ENCODE measurements around the gene RBM22.

RBM22 gene

GRCh38 chr5:150651924-150652671 is 48.8 kb downstream of the RBM22 start:
- no peak for TF ChIP-seq CTCF (IDR thresholded peaks at IDR 0.05; ENCODE audit: insufficient read depth, low read length, missing control alignments)
- DNase-seq (ENCODE audit: low read depth, low spot score), result no peak
- H3K4me3 ChIP-seq (ENCODE audit: low read depth, low read length), result no peak overlapping the region
- ChIA-PET CTCF (interaction anchor here (0.7 to 18.8 kb wide), 8 partner anchors 8 to 193 kb away, joined by 3 to 366 read pairs (median 12); partner anchors contain the start of gene SYNPO), POLR2A (interaction anchor here (0.9 to 1.5 kb wide), 2 partner anchors 9 to 12 kb away, joined by 4 read pairs; partner anchors contain the start of gene SYNPO)

GRCh38 chr5:150651382-150651781 is 49.5 kb downstream of the RBM22 start:
- no peak overlapping the region for H3K4me3 ChIP-seq (ENCODE audit: low read depth, low read length)
- POLR2A ChIA-PET, result interaction anchor here (0.9 kb wide), 1 partner anchor 11 kb away, joined by 4 read pairs; the partner anchor contains the start of gene SYNPO
- CTCF ChIA-PET, result interaction anchor here (0.7 to 18.8 kb wide), 3 partner anchors 9 to 89 kb away, joined by 3 to 366 read pairs (median 111); partner anchors contain the start of gene SYNPO
- TF ChIP-seq CTCF (IDR thresholded peaks at IDR 0.05; ENCODE audit: insufficient read depth, low read length, missing control alignments), result no peak
- no peak for DNase-seq (ENCODE audit: low read depth, low spot score)

- ChIA-PET CTCF (interaction anchor here (1.0 to 18.8 kb wide), 4 partner anchors 8 to 88 kb away, joined by 3 to 366 read pairs (median 58); partner anchors contain the start of genes MYOZ3 and SYNPO), POLR2A (no interaction called here)
- DNase-seq (ENCODE audit: low read depth, low spot score), result no peak
- TF ChIP-seq CTCF (IDR thresholded peaks at IDR 0.05; ENCODE audit: insufficient read depth, low read length, missing control alignments), result no peak
- no peak overlapping the region for H3K4me3 ChIP-seq (ENCODE audit: low read depth, low read length)
Observed at GRCh38 chr5:150650021-150651006, 50.5 kb downstream of the RBM22 start.

- POLR2A ChIA-PET, result no interaction called here
- no peak overlapping the region for H3K4me3 ChIP-seq (ENCODE audit: low read depth, low read length)
- DNase-seq (ENCODE audit: low read depth, low spot score), result no peak
- TF ChIP-seq CTCF (IDR thresholded peaks at IDR 0.05; ENCODE audit: insufficient read depth, low read length, missing control alignments), result no peak
- CTCF ChIA-PET, result interaction anchor here (1.0 to 18.8 kb wide), 5 partner anchors 7 to 87 kb away, joined by 3 to 366 read pairs (median 5); partner anchors contain the start of genes MYOZ3 and SYNPO
Observed at GRCh38 chr5:150649108-150650020, 51.5 kb downstream of the RBM22 start.

- TF ChIP-seq CTCF (IDR thresholded peaks at IDR 0.05; ENCODE audit: insufficient read depth, low read length, missing control alignments), result no peak
- POLR2A ChIA-PET, result no interaction called here
- CTCF ChIA-PET, result interaction anchor here (1.1 to 18.8 kb wide), 3 partner anchors 9 to 86 kb away, joined by 3 to 366 read pairs (median 5); no protein-coding TSS in a partner anchor
Observed at GRCh38 chr5:150648294-150649107, 52.4 kb downstream of the RBM22 start.

More at GRCh38 chr5:150648294-150649107, 52.4 kb downstream of the RBM22 start:
- DNase-seq (ENCODE audit: low read depth, low spot score), result no peak
- no peak overlapping the region for H3K4me3 ChIP-seq (ENCODE audit: low read depth, low read length)

Measured in AG04449 (cell line).